ENCODE data around the gene NOL11. TPM values are rescaled to one million over a fixed set of nuclear protein-coding genes. Genes with fewer than 3 reads are reported as not detected.

Gene NOL11
- total RNA-seq, 1 donor = 29.0 TPM

- Histone ChIP-seq H3K4me1 (ENCODE audit: insufficient read depth, low read length) (no peaks in the 10 kb centered on the region), H3K36me3 (ENCODE audit: insufficient read depth, low read length) (no peaks in the 10 kb centered on the region), H3K9me3 (ENCODE audit: low read depth, low read length) (no peaks in the 10 kb centered on the region), H3K27ac (ENCODE audit: low read depth, low read length) (no peak overlapping the region), H3K4me2 (ENCODE audit: insufficient read depth, low read length) (no peak overlapping the region), H3K4me3 (ENCODE audit: insufficient read depth, low read length) (no peak overlapping the region), H4K20me1 (ENCODE audit: insufficient read depth, low read length) (no peaks in the 10 kb centered on the region), H3K27me3 (ENCODE audit: insufficient read depth, low read length) (no peaks in the 10 kb centered on the region), H2AFZ (ENCODE audit: low read length) (no peak overlapping the region), H3K79me2 (ENCODE audit: insufficient read depth, low read length) (no peaks in the 10 kb centered on the region)
- TF ChIP-seq CTCF (IDR thresholded peaks at IDR 0.05; ENCODE audit: extremely low read depth, low read depth, low read length) = no peak
- DNase-seq (ENCODE audit: insufficient read length, low spot score, missing footprints) = no peak
These were observed 10.3 kb upstream of the NOL11 start for GRCh38 chr17:67707442-67707841.

GRCh38 chr17:67708378-67708777 is 9.4 kb upstream of the NOL11 start:
- H3K4me3 ChIP-seq (ENCODE audit: insufficient read depth, low read length) = no peak overlapping the region

GRCh38 chr17:67711916-67712315 is 5.8 kb upstream of the NOL11 start:
- no peaks in the 10 kb centered on the region for H3K27me3 ChIP-seq (ENCODE audit: insufficient read depth, low read length)
- no peak for TF ChIP-seq CTCF (IDR thresholded peaks at IDR 0.05; ENCODE audit: extremely low read depth, low read depth, low read length)
- H3K36me3 ChIP-seq (ENCODE audit: insufficient read depth, low read length) = no peaks in the 10 kb centered on the region
- H3K79me2 ChIP-seq (ENCODE audit: insufficient read depth, low read length) = no peaks in the 10 kb centered on the region
- DNase-seq (ENCODE audit: insufficient read length, low spot score, missing footprints) = no peak
- H4K20me1 ChIP-seq (ENCODE audit: insufficient read depth, low read length) = no peaks in the 10 kb centered on the region
- H3K4me1 ChIP-seq (ENCODE audit: insufficient read depth, low read length) = peaks cover 3% of the 10 kb centered on the region
- H3K27ac ChIP-seq (ENCODE audit: low read depth, low read length) = no peak overlapping the region
- H3K9me3 ChIP-seq (ENCODE audit: low read depth, low read length) = no peaks in the 10 kb centered on the region
- no peak overlapping the region for H3K4me2 ChIP-seq (ENCODE audit: insufficient read depth, low read length)
- no peak overlapping the region for H2AFZ ChIP-seq (ENCODE audit: low read length)
- H3K4me3 ChIP-seq (ENCODE audit: insufficient read depth, low read length) = no peak overlapping the region

More at GRCh38 chr17:67708378-67708777, 9.4 kb upstream of the NOL11 start:
- no peak for DNase-seq (ENCODE audit: insufficient read length, low spot score, missing footprints)
- Histone ChIP-seq H3K79me2 (ENCODE audit: insufficient read depth, low read length) (no peaks in the 10 kb centered on the region), H2AFZ (ENCODE audit: low read length) (no peak overlapping the region), H3K4me1 (ENCODE audit: insufficient read depth, low read length) (no peaks in the 10 kb centered on the region), H3K27ac (ENCODE audit: low read depth, low read length) (no peak overlapping the region), H3K4me2 (ENCODE audit: insufficient read depth, low read length) (no peak overlapping the region), H3K27me3 (ENCODE audit: insufficient read depth, low read length) (no peaks in the 10 kb centered on the region), H4K20me1 (ENCODE audit: insufficient read depth, low read length) (no peaks in the 10 kb centered on the region), H3K9me3 (ENCODE audit: low read depth, low read length) (no peaks in the 10 kb centered on the region), H3K36me3 (ENCODE audit: insufficient read depth, low read length) (no peaks in the 10 kb centered on the region)
- TF ChIP-seq CTCF (IDR thresholded peaks at IDR 0.05; ENCODE audit: extremely low read depth, low read depth, low read length) = no peak

GRCh38 chr17:67712375-67712774 is 5.4 kb upstream of the NOL11 start:
- Histone ChIP-seq H4K20me1 (ENCODE audit: insufficient read depth, low read length) (no peaks in the 10 kb centered on the region), H3K4me2 (ENCODE audit: insufficient read depth, low read length) (no peak overlapping the region), H3K27ac (ENCODE audit: low read depth, low read length) (no peak overlapping the region), H3K4me1 (ENCODE audit: insufficient read depth, low read length) (peaks cover 8% of the 10 kb centered on the region), H3K36me3 (ENCODE audit: insufficient read depth, low read length) (no peaks in the 10 kb centered on the region), H3K27me3 (ENCODE audit: insufficient read depth, low read length) (no peaks in the 10 kb centered on the region), H2AFZ (ENCODE audit: low read length) (no peak overlapping the region), H3K79me2 (ENCODE audit: insufficient read depth, low read length) (no peaks in the 10 kb centered on the region), H3K4me3 (ENCODE audit: insufficient read depth, low read length) (no peak overlapping the region), H3K9me3 (ENCODE audit: low read depth, low read length) (no peaks in the 10 kb centered on the region)
- DNase-seq (ENCODE audit: insufficient read length, low spot score, missing footprints) = no peak
- no peak for TF ChIP-seq CTCF (IDR thresholded peaks at IDR 0.05; ENCODE audit: extremely low read depth, low read depth, low read length)

Data from osteoblast (primary cell).